Glutamatergic neuron (in vitro differentiated cells): Measurements from ENCODE around the gene MTHFD1L. TPM values are rescaled to one million over a fixed set of nuclear protein-coding genes. Genes with fewer than 3 reads are reported as not detected.

ENCODE experiments used
- DNase-seq: peaks from one replicate; pipeline ENCODE4 v3.0.0; 2022
- H3K27ac Mint-ChIP-seq: one replicate; pipeline ENCODE4 v1.8.0; 2020; ENCODE audit warnings: mild to moderate bottlenecking, mixed read lengths, inconsistent platforms; ENCODE audit not compliant: unreplicated experiment
- H3K27me3 Mint-ChIP-seq: one replicate; pipeline ENCODE4 v1.8.0; 2020; ENCODE audit warnings: mild to moderate bottlenecking, moderate library complexity, mixed read lengths, inconsistent platforms; ENCODE audit not compliant: unreplicated experiment
- H3K36me3 Mint-ChIP-seq: one replicate; pipeline ENCODE4 v1.8.0; 2020; ENCODE audit warnings: mild to moderate bottlenecking, mixed read lengths, inconsistent platforms; ENCODE audit not compliant: unreplicated experiment
- H3K4me1 Mint-ChIP-seq: one replicate; pipeline ENCODE4 v1.8.0; 2020; ENCODE audit warnings: mild to moderate bottlenecking, low read depth, mixed read lengths, inconsistent platforms; ENCODE audit not compliant: unreplicated experiment
- H3K4me3 Mint-ChIP-seq: one replicate; pipeline ENCODE4 v1.8.0; 2020; ENCODE audit warnings: mild to moderate bottlenecking, mixed read lengths, inconsistent platforms; ENCODE audit not compliant: unreplicated experiment
- H3K9me3 Mint-ChIP-seq: one replicate; pipeline ENCODE4 v1.8.0; 2020; ENCODE audit warnings: mild to moderate bottlenecking, moderate library complexity, mixed read lengths, inconsistent platforms; ENCODE audit not compliant: unreplicated experiment
- CTCF ChIP-seq: fragments of 200-600 bp; sonication (generic); IDR thresholded peaks from one replicate; pipeline ENCODE4 v1.5.0; 2021; ENCODE audit not compliant: partially characterized antibody, unreplicated experiment
- total RNA-seq: library from RNA; stranded (reverse); fragmentation: NEBNext Ultra II Directional; extraction: Animal tissue kit (Norgen Biotek cat#: 25700); gene quantifications from one replicate; pipeline ENCODE4 v1.2.1, GENCODE V29; 2021; ENCODE audit not compliant: unreplicated experiment

Gene MTHFD1L
- total RNA-seq, 1 donor from 2014 or later = 35.9 TPM

- DNase-seq = no peak
- no peak overlapping the region for H3K27ac Mint-ChIP-seq
Observed at GRCh38 chr6:150940941-150941340, 75.4 kb downstream of the MTHFD1L start.

GRCh38 chr6:150949526-150949925 is 84.0 kb downstream of the MTHFD1L start:
- Mint-ChIP-seq H3K27me3 (no peaks in the 10 kb centered on the region), H3K4me1 (no peaks in the 10 kb centered on the region)

More at GRCh38 chr6:150940941-150941340, 75.4 kb downstream of the MTHFD1L start:
- TF ChIP-seq CTCF = no peak
- Mint-ChIP-seq H3K27me3 (peaks cover 4% of the 10 kb centered on the region), H3K9me3 (no peaks in the 10 kb centered on the region), H3K4me1 (peaks cover 1% of the 10 kb centered on the region), H3K4me3 (no peak overlapping the region), H3K36me3 (no peaks in the 10 kb centered on the region)

GRCh38 chr6:150953851-150954250 is 88.3 kb downstream of the MTHFD1L start:
- no peak for TF ChIP-seq CTCF
- Mint-ChIP-seq H3K9me3 (no peaks in the 10 kb centered on the region), H3K4me3 (no peak overlapping the region), H3K27me3 (no peaks in the 10 kb centered on the region), H3K27ac (no peak overlapping the region), H3K4me1 (no peaks in the 10 kb centered on the region), H3K36me3 (peaks cover 4% of the 10 kb centered on the region)
- DNase-seq = no peak

More at GRCh38 chr6:150949526-150949925, 84.0 kb downstream of the MTHFD1L start:
- H3K27ac Mint-ChIP-seq = no peak overlapping the region
- no peak for DNase-seq
- peaks cover 4% of the 10 kb centered on the region for H3K36me3 Mint-ChIP-seq
- no peak overlapping the region for H3K4me3 Mint-ChIP-seq
- H3K9me3 Mint-ChIP-seq = no peaks in the 10 kb centered on the region
- no peak for TF ChIP-seq CTCF

- H3K9me3 Mint-ChIP-seq = no peaks in the 10 kb centered on the region
- H3K4me3 Mint-ChIP-seq = no peak overlapping the region
- no peak overlapping the region for H3K27ac Mint-ChIP-seq
- no peak for TF ChIP-seq CTCF
- no peaks in the 10 kb centered on the region for H3K4me1 Mint-ChIP-seq
- no peaks in the 10 kb centered on the region for H3K27me3 Mint-ChIP-seq
- no peak for DNase-seq
- H3K36me3 Mint-ChIP-seq = no peaks in the 10 kb centered on the region
Observed at GRCh38 chr6:150959166-150959565, 93.7 kb downstream of the MTHFD1L start.

GRCh38 chr6:150962436-150962835 is 96.9 kb downstream of the MTHFD1L start:
- Mint-ChIP-seq H3K4me1 (no peaks in the 10 kb centered on the region), H3K27me3 (peaks cover 2% of the 10 kb centered on the region), H3K9me3 (peaks cover 2% of the 10 kb centered on the region), H3K4me3 (no peak overlapping the region), H3K27ac (no peak overlapping the region), H3K36me3 (no peaks in the 10 kb centered on the region)
- no peak for DNase-seq
- no peak for TF ChIP-seq CTCF
